Measurements from ENCODE around the gene TMEM109. TPM values are rescaled to one million over a fixed set of nuclear protein-coding genes. Genes with fewer than 3 reads are reported as not detected.

The TMEM109 gene
- total and polyA plus RNA-seq, 2 of the 8 experiments (the other 6 are each of a cell fraction or from before 2014, with no cell fraction given) = 27.3 to 30.3 TPM

DNA sequence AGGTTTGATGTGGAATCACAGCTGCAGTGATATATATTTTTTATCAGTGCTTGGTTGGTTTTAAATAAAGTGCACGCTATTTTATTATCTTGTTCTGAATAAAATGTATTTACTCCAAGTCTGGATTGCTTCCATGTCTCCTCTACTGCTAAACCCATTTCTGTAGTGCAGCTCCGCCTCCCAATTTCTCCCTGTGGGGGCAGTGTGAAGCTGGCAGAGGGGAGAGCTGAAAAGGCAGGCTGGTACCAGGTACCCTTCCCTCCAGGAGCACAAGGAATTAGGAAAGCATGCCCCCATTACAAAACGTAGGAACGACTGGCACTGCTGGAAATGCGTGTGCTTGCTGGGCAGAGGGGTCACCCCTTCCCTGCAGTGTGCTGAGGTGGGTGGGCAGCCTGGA, 9.4 kb downstream of the TMEM109 start:
- no peak overlapping the region for H3K4ac ChIP-seq (replicated peaks; ENCODE audit: insufficient read length, low read depth, low read length)
- H3K23ac ChIP-seq (ENCODE audit: insufficient read length) = no peak overlapping the region
- no peak overlapping the region for H3K14ac ChIP-seq (ENCODE audit: insufficient read length)
- H3K4me1 ChIP-seq (replicated peaks in 1 of 4; ENCODE audit: control insufficient read depth in 3 of 4, insufficient read depth in 4 of 4, low read length in 3 of 4) = peaks cover 5 to 14% (median 5%) of the 10 kb centered on the region in 4 experiments; a peak in 6 of 7 replicates
- no peak overlapping the region for H3K9ac ChIP-seq (replicated peaks in 1 of 4; ENCODE audit: extremely low read depth in 1 of 4, low read depth in 3 of 4, low read length in 3 of 4)
- TF ChIP-seq FOSL1 (IDR thresholded peaks at IDR 0.05; ENCODE audit: insufficient read depth, low read depth, low read length) (no peak), SRF (IDR thresholded peaks at IDR 0.05; ENCODE audit: low read depth, low read length) (no peak), ASH2L (IDR thresholded peaks at IDR 0.05; ENCODE audit: low read length) (no peak), POLR2A (IDR thresholded peaks at IDR 0.05; ENCODE audit: control extremely low read depth in 1 of 2, low read depth in 2 of 2, low read length in 2 of 2) (no peak; a peak in 1 of 3 replicates), TEAD4 (IDR thresholded peaks at IDR 0.05; ENCODE audit: low read depth, low read length) (no peak), SAP30 (IDR thresholded peaks at IDR 0.05; ENCODE audit: insufficient read depth, insufficient replicate concordance, low read length) (no peak), TAF7 (optimal IDR thresholded peaks at IDR 0.05; ENCODE audit: borderline replicate concordance, low read depth, low read length) (no peak), NANOG (IDR thresholded peaks at IDR 0.05; ENCODE audit: insufficient read depth, low read depth, low read length, poor library complexity, severe bottlenecking) (no peak), HDAC2 (IDR thresholded peaks at IDR 0.05; ENCODE audit: borderline replicate concordance in 1 of 2, low read depth in 2 of 2, low read length in 2 of 2) (no peak), SP4 (IDR thresholded peaks at IDR 0.05; ENCODE audit: low read length) (no peak)
- TF ChIP-seq, protein P1, sequence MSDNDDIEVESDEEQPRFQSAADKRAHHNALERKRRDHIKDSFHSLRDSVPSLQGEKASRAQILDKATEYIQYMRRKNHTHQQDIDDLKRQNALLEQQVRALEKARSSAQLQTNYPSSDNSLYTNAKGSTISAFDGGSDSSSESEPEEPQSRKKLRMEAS (IDR thresholded peaks at IDR 0.05) = no peak
- no peak overlapping the region for H3K4me3 ChIP-seq (ENCODE audit: extremely low read depth in 1 of 4, insufficient read depth in 2 of 4, low read depth in 3 of 4, low read length in 4 of 4)
- peaks cover 11% of the 10 kb centered on the region for H3K79me1 ChIP-seq (ENCODE audit: low read depth, low read length)
- H3K56ac ChIP-seq (replicated peaks; ENCODE audit: insufficient read length, low read depth, low read length) = no peak overlapping the region
- no peak overlapping the region for H4K91ac ChIP-seq (replicated peaks; ENCODE audit: insufficient read length, low read length)
- H3K18ac ChIP-seq (ENCODE audit: extremely low read depth, low read length) = no peak overlapping the region
- H2BK20ac ChIP-seq (ENCODE audit: low read length) = no peak overlapping the region
- peaks cover 0 to 5% of the 10 kb centered on the region in 2 experiments; a peak in 1 of 4 replicates for H3K79me2 ChIP-seq (ENCODE audit: control insufficient read depth in 1 of 2, insufficient read depth in 2 of 2, low read length in 2 of 2)
- ChIA-PET POLR2A (ENCODE audit: partially characterized antibody) (interaction anchor here (0.7 to 5.7 kb wide), 6 partner anchors 9 to 32 kb away, joined by 3 to 26 read pairs (median 4); partner anchors contain the start of gene TMEM109), CTCF (ENCODE audit: partially characterized antibody) (interaction anchor here (0.8 to 1.7 kb wide), 5 partner anchors 8 to 92 kb away, joined by 3 to 7 read pairs (median 4); no protein-coding TSS in a partner anchor)
- H3K4me2 ChIP-seq (ENCODE audit: insufficient read depth in 1 of 2, low read depth in 2 of 2, low read length in 2 of 2) = peak overlapping the region in 1 of 2 experiments; percentile 68; a peak in 1 of 4 replicates
- no peak overlapping the region for H3K27ac ChIP-seq (ENCODE audit: low read depth, low read length)
- WGBS, 2 experiments (ENCODE audit: extremely low coverage in 1 of 2, insufficient coverage in 1 of 2, insufficient read length in 1 of 2, insufficient replicate concordance in 2 of 2, low coverage in 1 of 2, low lambda C conversion rate in 2 of 2, missing lambda C conversion rate in 1 of 2) = 93% methylated on average over 5 of the region's 5 CpGs; no CpG with 5 or more reads in 1 of the 2 experiments
- peak overlapping the region; percentile 57; the same call in 1 of the 2 replicates for H4K8ac ChIP-seq (ENCODE audit: extremely low read depth, insufficient read depth, low read length)
- peaks cover 11% of the 10 kb centered on the region; the same call in 1 of the 2 replicates for H3K23me2 ChIP-seq (ENCODE audit: low read depth, low read length)
- H2BK120ac ChIP-seq (replicated peaks; ENCODE audit: low read depth, low read length) = no peak overlapping the region
- peak overlapping the region; percentile 6; the same call in 1 of the 2 replicates for H2AK5ac ChIP-seq (ENCODE audit: low read depth, low read length)
- peaks cover 5 to 18% (median 12%) of the 10 kb centered on the region in 4 experiments; a peak in 6 of 8 replicates for H3K36me3 ChIP-seq (ENCODE audit: control insufficient read depth in 2 of 4, insufficient read depth in 4 of 4, low read length in 3 of 4)
- no peak overlapping the region for H2AFZ ChIP-seq (ENCODE audit: low read length)
- no peak overlapping the region for H2BK15ac ChIP-seq (ENCODE audit: low read length)
- DNase-seq (ENCODE audit: low read depth in 1 of 2, low spot score in 2 of 2) (no peak), FAIRE-seq (no peak)
- H3K27me3 ChIP-seq (replicated peaks in 1 of 4; ENCODE audit: control insufficient read depth in 3 of 4, extremely low read depth in 1 of 4, insufficient read depth in 3 of 4, low read length in 3 of 4) = peaks cover 0 to 3% (median 0%) of the 10 kb centered on the region in 4 experiments; a peak in 1 of 7 replicates
- H2BK12ac ChIP-seq (ENCODE audit: low read depth, low read length) = no peak overlapping the region
- peaks cover 9 to 16% of the 10 kb centered on the region in 2 experiments for H4K20me1 ChIP-seq (replicated peaks in 1 of 2; ENCODE audit: control insufficient read depth in 1 of 2, insufficient read depth in 2 of 2, low read length in 2 of 2)
- no peak overlapping the region for H2BK5ac ChIP-seq (ENCODE audit: low read depth, low read length)
- H3K9me3 ChIP-seq (ENCODE audit: insufficient read depth in 2 of 2, low read depth in 1 of 2, low read length in 1 of 2) = no peaks in the 10 kb centered on the region
- H4K5ac ChIP-seq (ENCODE audit: insufficient read length, low read depth, low read length) = no peak overlapping the region
